CD14-positive monocyte (primary cell): ENCODE results near the gene KRTAP4-11. TPM values are rescaled to one million over a fixed set of nuclear protein-coding genes. Genes with fewer than 3 reads are reported as not detected.
"Not testable (repeated sequence)": the region's sequence is repeated elsewhere in the genome, so short reads cannot be mapped to it uniquely, and the experiment has no call there.

Experiments used
- DNase-seq, 3 donors: peaks; one replicate each; pipeline ENCODE4 v3.0.0-alpha.2; 2011 to 2022
- H2AFZ ChIP-seq: 2 replicates; pipeline ENCODE4 v1.6.0; 2012; ENCODE audit warnings: mild to moderate bottlenecking, low read depth, low read length, inconsistent platforms; ENCODE audit not compliant: insufficient read depth, poor library complexity, severe bottlenecking
- H3K27ac ChIP-seq, 2 donors: 1 replicate in 1 of 2; 2 replicates in 1 of 2; pipeline ENCODE4 v1.5.1; 2012 to 2013; ENCODE audit warnings: low read length in 2 of 2, control low read depth in 1 of 2, inconsistent platforms in 1 of 2, low read depth in 1 of 2, mild to moderate bottlenecking in 1 of 2
- H3K27me3 ChIP-seq, 2 donors: one replicate each; pipeline versions ENCODE4 v1.6.0 to v1.6.1; 2011 to 2013; ENCODE audit warnings: low read length in 2 of 2; ENCODE audit not compliant: control insufficient read depth in 2 of 2, insufficient read depth in 2 of 2
- H3K36me3 ChIP-seq, 2 donors: replicated peaks in 1 of 2; 1 replicate in 1 of 2; 2 replicates in 1 of 2; pipeline versions ENCODE4 v1.5.1 to v1.6.1; 2012 to 2013; ENCODE audit warnings: low read length in 2 of 2, control low read depth in 1 of 2, inconsistent platforms in 1 of 2, mild to moderate bottlenecking in 1 of 2; ENCODE audit not compliant: insufficient read depth in 2 of 2, control insufficient read depth in 1 of 2
- H3K4me1 ChIP-seq, 2 donors: 1 replicate in 1 of 2; 2 replicates in 1 of 2; pipeline versions ENCODE4 v1.5.1 to v1.6.1; 2012 to 2013; ENCODE audit warnings: low read length in 2 of 2, control low read depth in 1 of 2, inconsistent platforms in 1 of 2, mild to moderate bottlenecking in 1 of 2, moderate library complexity in 1 of 2; ENCODE audit not compliant: insufficient read depth in 2 of 2, control insufficient read depth in 1 of 2
- H3K4me2 ChIP-seq: replicated peaks from 2 replicates; pipeline ENCODE3; 2012; ENCODE audit warnings: low read length, moderate library complexity, mild to moderate bottlenecking; ENCODE audit not compliant: poor library complexity, severe bottlenecking; ENCODE audit errors: extremely low read depth
- H3K4me3 ChIP-seq, 3 experiments: fragments of 200-600 bp in 1 of 3; sonication (generic) in 1 of 3; replicated peaks in 1 of 3; 1 replicate in 2 of 3; 2 replicates in 1 of 3; pipeline ENCODE4 v1.5.1; 2011 to 2013; ENCODE audit warnings: low read length in 3 of 3, mild to moderate bottlenecking in 3 of 3, control low read depth in 2 of 3, low read depth in 2 of 3, inconsistent platforms in 1 of 3, moderate library complexity in 1 of 3
- H3K79me2 ChIP-seq: 2 replicates; pipeline ENCODE4 v1.6.0; 2012; ENCODE audit warnings: mild to moderate bottlenecking, control low read depth, inconsistent platforms, low read length, moderate library complexity; ENCODE audit not compliant: insufficient read depth
- H3K9ac ChIP-seq: 2 replicates; pipeline ENCODE4 v1.6.0; 2017; ENCODE audit warnings: low read length, mild to moderate bottlenecking; ENCODE audit not compliant: insufficient read depth, poor library complexity, severe bottlenecking
- H3K9me3 ChIP-seq, 2 donors: replicated peaks in 1 of 2; 1 replicate in 1 of 2; 2 replicates in 1 of 2; pipeline versions ENCODE4 v1.5.1 to v1.6.1; 2012 to 2013; ENCODE audit warnings: low read length in 2 of 2, control low read depth in 1 of 2; ENCODE audit not compliant: control insufficient read depth in 1 of 2, insufficient read depth in 1 of 2
- H4K20me1 ChIP-seq: 2 replicates; pipeline ENCODE4 v1.6.0; 2012; ENCODE audit warnings: mild to moderate bottlenecking, low read length, control low read depth, moderate library complexity; ENCODE audit not compliant: insufficient read depth
- H3K27ac Mint-ChIP-seq, 7 donors: one replicate each; pipeline ENCODE4 v1.8.0; 2020; ENCODE audit warnings: mild to moderate bottlenecking in 7 of 7, mixed read lengths in 7 of 7, moderate library complexity in 6 of 7, inconsistent platforms in 2 of 7
- H3K27me3 Mint-ChIP-seq, 3 donors: one replicate each; pipeline ENCODE4 v1.8.0; 2021 to 2022; ENCODE audit warnings: low read depth in 3 of 3, mild to moderate bottlenecking in 3 of 3, mixed read lengths in 3 of 3, moderate library complexity in 3 of 3, inconsistent platforms in 1 of 3
- H3K36me3 Mint-ChIP-seq, 2 donors: one replicate each; pipeline ENCODE4 v1.8.0; 2020; ENCODE audit warnings: mixed read lengths in 2 of 2, inconsistent platforms in 1 of 2, mild to moderate bottlenecking in 1 of 2
- H3K4me1 Mint-ChIP-seq: one replicate; pipeline ENCODE4 v1.8.0; 2020; ENCODE audit warnings: mild to moderate bottlenecking, mixed read lengths
- H3K4me3 Mint-ChIP-seq, 2 donors: one replicate each; pipeline ENCODE4 v1.8.0; 2020; ENCODE audit warnings: mild to moderate bottlenecking in 2 of 2, mixed read lengths in 2 of 2, moderate library complexity in 1 of 2
- H3K9me3 Mint-ChIP-seq, 7 donors: one replicate each; pipeline ENCODE4 v1.8.0; 2020 to 2022; ENCODE audit warnings: mixed read lengths in 7 of 7, mild to moderate bottlenecking in 6 of 7, moderate library complexity in 6 of 7, inconsistent platforms in 2 of 7
- CTCF ChIP-seq: fragments of 200-600 bp; IDR thresholded peaks from one replicate; pipeline ENCODE4 v1.8.0; 2022; ENCODE audit warnings: antibody characterized with exemption, mild to moderate bottlenecking
- WGBS: methylation state at CpG from one replicate; pipeline ENCODE4 v1.1.5; 2013; ENCODE audit warnings: missing lambda C conversion rate; ENCODE audit not compliant: insufficient coverage; 5-methylcytosine and 5-hydroxymethylcytosine counted together
- intact Hi-C, 2 donors: fragments of 100-400 bp; cut with micrococcal nuclease; formaldehyde crosslinking; loops; one replicate each; pipeline versions ENCODE4 v1.15.0 to v1.15.1; 2023
- polyA plus RNA-seq, 3 donors: library from polyadenylated mRNA; depleted of rRNA in 1 of 3; unstranded in 2 of 3; stranded (reverse) in 1 of 3; fragments of 300-500 nt in 2 of 3; fragments of >200 nt in 1 of 3; fragmentation: Illumina TruSeq in 2 of 3; gene quantifications; 1 replicate in 2 of 3; 2 replicates in 1 of 3; pipeline ENCODE4 v1.2.3, GENCODE V29; 2012 to 2021

Gene KRTAP4-11
- polyA plus RNA-seq, 3 donors = not detected

- H3K4me2 ChIP-seq = no peak overlapping the region
- DNase-seq = no peak
- H3K79me2 ChIP-seq = no peaks in the 10 kb centered on the region
- Mint-ChIP-seq H3K36me3 (no peaks in the 10 kb centered on the region), H3K9me3 (peaks cover 2 to 15% (median 7%) of the 10 kb centered on the region in 7 donors), H3K4me3 (no peak overlapping the region), H3K27me3 (peaks cover 0 to 3% (median 1%) of the 10 kb centered on the region in 3 donors), H3K4me1 (peaks cover 8% of the 10 kb centered on the region), H3K27ac (no peak overlapping the region)
- no peaks in the 10 kb centered on the region for H3K36me3 ChIP-seq
- H4K20me1 ChIP-seq = no peaks in the 10 kb centered on the region
- H3K27ac ChIP-seq = no peak overlapping the region
- H2AFZ ChIP-seq = no peak overlapping the region
- peaks cover 5 to 15% of the 10 kb centered on the region in 2 donors for H3K4me1 ChIP-seq
- no CpG with 5 or more reads among the region's 1 CpG for WGBS
- H3K9ac ChIP-seq = no peak overlapping the region
- intact Hi-C loops = no loop called here
- no peak overlapping the region for H3K4me3 ChIP-seq
- TF ChIP-seq CTCF = no peak
- no peaks in the 10 kb centered on the region for H3K9me3 ChIP-seq
- no peaks in the 10 kb centered on the region for H3K27me3 ChIP-seq
Observed at GRCh38 chr17:41107941-41108450, 10.2 kb downstream of the KRTAP4-11 start.

GRCh38 chr17:41105347-41105746 is 12.8 kb downstream of the KRTAP4-11 start, which contains the start of gene KRTAP4-9:
TSS of gene KRTAP4-9 (plus strand) at chr17:41105389. CDS start at chr17:41105389, 0 bp downstream.
- H4K20me1 ChIP-seq, H3K4me3 Mint-ChIP-seq, H3K27me3 ChIP-seq, H3K27me3 Mint-ChIP-seq, H3K9me3 ChIP-seq, H3K36me3 Mint-ChIP-seq, H3K27ac ChIP-seq, H3K9ac ChIP-seq, DNase-seq, H3K4me2 ChIP-seq, H3K79me2 ChIP-seq, H3K4me1 Mint-ChIP-seq, H3K4me3 ChIP-seq, intact Hi-C loops, H2AFZ ChIP-seq, H3K36me3 ChIP-seq, H3K9me3 Mint-ChIP-seq, H3K27ac Mint-ChIP-seq: not testable (repeated sequence)
- H3K4me1 ChIP-seq = peaks cover 5 to 15% of the 10 kb centered on the region in 2 donors
- 98% methylated on average over 9 of the region's 10 CpGs for WGBS

GRCh38 chr17:41104386-41105038 is 13.7 kb downstream of the KRTAP4-11 start:
- H3K27me3 ChIP-seq, H3K9me3 ChIP-seq, H3K9ac ChIP-seq, H4K20me1 ChIP-seq, H3K27ac Mint-ChIP-seq, H3K36me3 Mint-ChIP-seq, DNase-seq, H3K27me3 Mint-ChIP-seq, H3K9me3 Mint-ChIP-seq, H3K27ac ChIP-seq, H3K4me2 ChIP-seq, H2AFZ ChIP-seq, intact Hi-C loops, H3K4me3 Mint-ChIP-seq, H3K4me3 ChIP-seq, H3K36me3 ChIP-seq, H3K79me2 ChIP-seq: not testable (repeated sequence)
- peaks cover 5 to 15% of the 10 kb centered on the region in 2 donors for H3K4me1 ChIP-seq
- WGBS = no CpG with 5 or more reads among the region's 2 CpGs
- peaks cover 13% of the 10 kb centered on the region for H3K4me1 Mint-ChIP-seq
